Amygdala (tissue), 56 donors: ENCODE results near the gene FUS.

Experiments
- DNase-seq, 56 donors: peaks; one replicate each; lab custom pipeline; 2025; lab: John Stamatoyannopoulos, UW

Gene FUS

DNA sequence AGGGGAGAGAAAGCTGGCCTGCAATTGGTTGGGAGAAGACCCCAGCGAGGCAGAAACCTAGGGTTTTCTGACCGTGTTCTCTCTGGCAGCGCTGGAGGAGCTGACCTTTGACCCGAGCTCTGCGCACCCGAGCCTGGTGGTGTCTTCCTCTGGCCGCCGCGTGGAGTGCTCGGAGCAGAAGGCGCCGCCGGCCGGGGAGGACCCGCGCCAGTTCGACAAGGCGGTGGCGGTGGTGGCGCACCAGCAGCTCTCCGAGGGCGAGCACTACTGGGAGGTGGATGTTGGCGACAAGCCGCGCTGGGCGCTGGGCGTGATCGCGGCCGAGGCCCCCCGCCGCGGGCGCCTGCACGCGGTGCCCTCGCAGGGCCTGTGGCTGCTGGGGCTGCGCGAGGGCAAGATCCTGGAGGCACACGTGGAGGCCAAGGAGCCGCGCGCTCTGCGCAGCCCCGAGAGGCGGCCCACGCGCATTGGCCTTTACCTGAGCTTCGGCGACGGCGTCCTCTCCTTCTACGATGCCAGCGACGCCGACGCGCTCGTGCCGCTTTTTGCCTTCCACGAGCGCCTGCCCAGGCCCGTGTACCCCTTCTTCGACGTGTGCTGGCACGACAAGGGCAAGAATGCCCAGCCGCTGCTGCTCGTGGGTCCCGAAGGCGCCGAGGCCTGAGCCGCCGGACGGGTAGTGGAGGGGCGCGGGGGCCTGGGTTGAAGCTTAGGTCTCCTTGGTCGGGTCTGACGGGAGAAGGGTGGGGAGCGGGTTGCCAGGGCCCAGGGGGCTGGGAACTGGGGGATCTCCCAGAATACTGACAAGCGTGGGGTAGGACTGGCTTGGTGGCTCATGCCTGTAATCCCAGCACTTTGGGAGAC lies 44.4 kb downstream of the FUS start:
- no peak for DNase-seq

DNA sequence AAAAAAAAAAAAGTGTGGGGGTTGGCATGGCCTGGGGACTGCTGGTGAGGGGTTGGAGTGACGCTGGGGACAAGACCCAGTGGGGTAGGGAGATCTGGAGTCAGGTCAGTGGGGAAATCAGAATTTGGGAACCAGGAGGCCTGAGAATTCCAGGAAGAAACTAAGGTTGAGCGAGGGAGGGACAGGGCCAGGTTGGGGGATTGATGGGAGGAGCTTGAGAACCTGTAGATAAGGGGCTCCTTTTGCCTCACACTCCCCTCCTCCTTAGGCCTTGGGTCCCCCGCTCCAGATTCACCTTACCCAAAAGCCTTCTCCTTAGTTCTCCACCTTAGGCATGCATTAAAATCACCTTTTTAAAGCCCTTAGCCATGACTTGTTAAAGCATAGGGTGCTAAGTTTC lies 45.3 kb downstream of the FUS start:
- no peak for DNase-seq

DNA sequence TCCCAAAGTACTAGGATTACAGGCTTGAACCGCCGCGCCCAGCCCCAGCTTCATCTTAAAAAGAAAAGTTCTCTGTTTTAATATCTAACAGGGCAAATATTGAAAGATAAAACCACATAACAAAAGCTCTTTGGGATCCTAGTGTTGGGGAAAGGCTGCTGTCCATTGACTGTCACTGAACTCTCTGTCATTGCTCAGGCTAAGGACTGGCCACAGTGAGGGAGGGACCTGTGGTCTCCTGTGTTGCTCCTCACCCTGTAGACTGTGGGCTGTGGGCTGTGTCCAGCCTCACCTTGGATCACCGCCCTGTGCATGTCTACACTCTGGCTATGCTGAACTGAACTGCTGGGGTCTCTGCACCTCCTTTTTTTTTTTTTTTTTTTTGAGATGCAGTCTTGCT lies 48.3 kb downstream of the FUS start:
- no peak for DNase-seq

DNA sequence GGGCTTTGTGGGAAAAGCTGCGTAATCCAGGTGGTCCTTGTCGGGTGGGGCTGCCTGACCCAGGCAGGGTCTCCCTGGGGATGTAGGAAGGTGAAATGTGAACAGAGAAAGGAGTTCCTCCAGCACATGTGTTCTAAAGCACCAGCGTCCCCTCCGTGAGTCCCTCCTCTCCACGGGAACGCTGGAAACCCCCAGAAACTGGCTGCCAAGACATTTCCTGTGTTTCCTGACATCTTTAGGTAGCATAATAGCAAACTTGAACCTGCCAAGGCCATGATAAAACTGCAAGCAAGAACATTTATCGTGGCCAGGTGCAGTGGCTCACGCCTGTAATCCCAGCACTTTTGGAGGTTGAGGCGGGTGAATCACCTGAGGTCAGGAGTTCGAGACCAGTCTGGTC lies 49.6 kb downstream of the FUS start:
- no peak for DNase-seq

DNA sequence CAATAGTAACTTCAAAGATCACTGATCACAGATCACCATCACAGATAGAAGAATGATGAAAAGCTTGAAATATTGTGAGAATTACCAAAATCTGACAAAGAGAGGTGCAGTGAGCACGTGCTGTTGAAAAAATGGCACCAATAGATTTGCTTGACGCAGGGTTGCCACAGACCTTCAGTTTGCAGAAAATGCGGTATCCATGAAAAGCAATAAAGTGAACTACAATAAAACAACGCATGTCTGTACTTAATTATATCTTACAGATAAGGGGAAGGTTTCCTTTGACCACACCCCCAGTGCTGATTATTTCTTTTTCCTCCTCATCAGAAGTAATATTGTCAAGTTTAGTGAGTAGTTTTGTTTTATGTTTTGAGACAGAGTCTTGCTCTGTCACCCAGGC lies 58.1 kb downstream of the FUS start:
- no peak for DNase-seq
